Mesangial cell (primary cell): Measurements from ENCODE around the gene NPB. TPM values are rescaled to one million over a fixed set of nuclear protein-coding genes. Genes with fewer than 3 reads are reported as not detected.

Experiments used
- total RNA-seq: library from RNA; depleted of rRNA; stranded (reverse); fragments of >200 nt; gene quantifications from 2 replicates; pipeline ENCODE4 v1.2.3, GENCODE V29; 2015

Gene NPB
- total RNA-seq, result 3.6 and 5.2 TPM in 2 replicates

DNA sequence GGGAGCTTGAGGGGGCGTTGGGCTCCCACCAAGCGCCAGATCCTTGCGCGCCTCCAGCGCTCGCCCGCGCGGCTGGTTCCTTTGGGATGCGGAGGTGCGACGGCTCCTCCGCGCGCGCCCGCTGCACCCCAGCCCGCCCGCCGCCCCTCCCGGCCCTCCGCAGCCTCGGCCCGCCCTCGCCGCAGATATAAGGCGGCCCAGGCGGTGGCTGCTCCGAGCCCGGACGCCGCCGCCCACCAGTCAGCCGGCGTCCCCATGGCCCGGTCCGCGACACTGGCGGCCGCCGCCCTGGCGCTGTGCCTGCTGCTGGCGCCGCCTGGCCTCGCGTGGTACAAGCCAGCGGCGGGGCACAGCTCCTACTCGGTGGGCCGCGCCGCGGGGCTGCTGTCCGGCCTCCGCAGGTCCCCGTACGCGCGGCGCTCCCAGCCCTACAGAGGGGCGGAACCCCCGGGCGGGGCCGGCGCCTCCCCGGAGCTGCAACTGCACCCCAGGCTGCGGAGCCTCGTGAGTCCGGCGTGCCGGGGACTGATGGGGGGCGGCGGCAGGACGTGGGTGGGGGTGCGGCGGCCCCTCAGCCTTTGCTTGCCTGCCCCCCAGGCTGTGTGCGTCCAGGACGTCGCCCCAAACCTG lies at the start of gene NPB:
NPB (plus strand) TSS at position 216 of the 630 bp plus-strand sequence; CDS start at position 256, 40 bp downstream.

DNA sequence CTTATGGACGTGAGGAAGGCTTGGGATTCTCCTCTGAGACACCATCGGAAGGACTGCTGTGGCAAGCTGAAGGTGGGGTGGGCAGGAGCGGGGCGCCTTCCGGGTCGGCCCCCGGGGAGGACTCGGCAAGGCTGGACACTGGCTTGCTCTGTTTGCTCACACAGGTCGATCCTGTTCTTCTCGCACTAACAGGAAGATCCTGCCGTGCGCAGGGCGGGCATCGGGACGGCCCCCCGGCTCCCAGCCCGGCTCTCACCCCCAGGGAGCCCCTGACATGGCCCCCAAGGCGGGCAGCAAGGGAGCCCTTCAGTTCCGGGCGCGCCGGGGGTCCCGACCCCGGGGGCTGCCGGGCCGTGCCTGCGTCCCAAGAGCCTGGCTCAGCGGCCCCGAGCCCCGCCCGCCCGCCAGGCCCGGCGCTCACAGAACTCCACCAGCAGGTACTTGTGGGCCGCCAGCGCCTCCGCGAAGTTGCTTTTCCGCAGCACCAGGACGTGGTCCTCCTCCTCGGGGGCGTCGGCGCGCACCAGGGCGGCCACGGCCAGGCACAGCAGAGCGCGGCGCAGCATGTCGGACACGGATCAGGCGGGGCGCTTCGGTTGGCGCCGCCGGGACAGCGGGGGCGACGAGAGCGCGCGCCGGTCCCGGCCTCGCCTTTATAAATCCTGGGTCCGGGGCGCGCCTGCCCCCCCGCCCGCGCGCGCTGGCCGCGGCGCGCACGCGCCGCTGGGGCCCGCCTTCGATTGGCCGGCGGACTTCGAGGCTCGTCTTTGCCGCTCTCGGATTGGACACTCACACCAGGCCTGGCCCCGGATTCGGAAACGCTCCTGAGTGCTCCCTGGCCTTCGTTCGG lies 41.9 kb upstream of the NPB start, which contains the start of gene P4HB:
P4HB (minus strand) TSS at position 630 of the 850 bp plus-strand sequence; CDS start at position 566, 64 bp downstream.

DNA sequence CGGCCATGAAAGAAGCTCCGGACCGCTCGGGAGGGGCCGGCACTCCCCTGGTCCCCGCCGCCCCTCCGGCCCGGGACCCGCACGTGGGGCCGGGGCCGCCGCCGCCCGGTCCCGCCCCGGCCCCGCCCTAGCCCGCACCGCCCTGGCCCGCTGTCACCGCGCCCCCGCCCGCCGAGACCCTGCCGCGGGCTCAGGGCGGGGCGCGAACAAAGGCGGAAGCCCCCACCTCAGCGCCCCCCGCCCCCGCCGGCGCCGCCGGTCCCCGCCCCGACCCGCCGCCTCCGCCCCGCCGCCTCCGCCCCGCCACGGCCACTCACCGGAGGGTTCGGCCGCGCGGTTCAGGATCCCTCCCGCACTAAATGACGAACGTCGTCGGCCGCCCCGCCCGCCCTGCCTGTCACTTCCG lies 31.1 kb upstream of the NPB start, which contains the start of gene ARHGDIA:
ARHGDIA (minus strand) TSS at position 357 of the 406 bp plus-strand sequence. CDS start 1,407 bp downstream, outside the sequence.

DNA sequence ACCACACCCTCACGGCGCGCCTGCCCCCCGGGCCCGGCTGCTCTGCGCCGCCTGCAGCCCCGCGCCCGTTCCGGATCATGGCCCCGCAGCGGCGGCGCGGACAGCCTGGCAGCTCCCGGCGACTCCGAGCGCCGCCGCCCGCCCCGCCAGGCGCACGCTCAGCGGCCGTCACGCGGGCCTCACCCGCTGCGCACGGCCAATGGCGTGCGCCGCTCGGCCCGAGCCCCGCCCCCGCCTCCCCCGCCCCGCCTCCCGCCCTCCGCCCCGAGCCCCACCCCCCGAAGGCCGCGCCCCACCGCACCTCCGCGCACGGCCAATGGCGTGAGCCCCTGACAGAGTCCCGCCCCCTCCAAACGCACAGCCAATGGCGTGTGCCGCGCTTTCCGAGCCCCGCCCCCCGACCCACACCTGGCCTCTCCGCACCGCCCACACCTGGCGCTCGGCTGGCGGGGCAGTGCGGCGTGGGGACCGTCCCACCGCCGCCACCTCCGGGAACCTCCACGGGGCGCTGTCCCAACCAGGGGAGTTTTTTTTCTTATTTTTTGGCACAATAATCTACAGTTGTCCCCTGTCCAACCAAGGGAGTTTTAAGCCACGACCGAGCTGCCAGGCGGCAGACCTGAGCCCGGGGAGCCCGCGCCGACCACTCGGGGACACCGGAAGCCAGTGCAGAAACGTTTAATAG lies 9.4 kb downstream of the NPB start, which contains the start of gene PCYT2:
PCYT2 (minus strand) TSS at position 123 of the 685 bp plus-strand sequence; CDS start at position 79, 44 bp downstream.

DNA sequence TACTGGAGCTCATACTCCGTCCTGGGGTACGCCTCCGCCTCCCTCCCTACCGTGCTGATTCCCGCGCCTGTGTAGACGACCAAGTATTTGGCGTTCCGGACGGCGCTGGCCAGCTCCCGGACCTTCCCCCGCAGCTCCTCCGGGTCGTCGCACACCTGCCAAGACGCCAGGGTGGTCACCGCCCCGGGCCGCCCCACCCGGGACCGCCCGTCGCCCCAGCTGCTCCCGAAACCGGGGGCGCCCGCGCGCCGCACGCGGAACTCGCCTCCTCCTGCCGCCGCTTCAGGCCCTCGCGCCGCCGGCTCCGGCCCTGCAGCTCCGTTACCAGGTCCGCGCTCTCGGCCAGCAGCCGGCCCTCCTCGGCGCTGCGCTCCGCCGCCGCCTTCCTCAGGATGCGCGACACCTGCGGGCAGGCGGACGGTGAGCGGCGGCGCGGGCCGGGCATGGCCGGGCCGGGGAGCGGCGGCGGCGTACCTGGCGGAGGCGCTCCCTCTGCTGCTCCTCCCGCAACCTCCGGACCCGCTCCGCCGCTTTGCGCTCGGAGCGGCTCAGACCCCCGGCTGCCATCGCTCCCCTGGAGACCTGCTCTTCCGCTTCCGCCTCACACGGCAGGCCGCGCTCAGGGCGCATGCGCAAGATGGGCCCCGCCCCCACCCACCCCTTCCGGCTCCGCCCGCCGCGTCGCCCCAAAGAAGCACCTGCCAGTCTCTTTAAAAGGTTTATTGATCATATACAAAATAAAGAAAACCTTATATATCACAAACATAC lies 15.7 kb downstream of the NPB start, which contains the start of gene SIRT7:
SIRT7 (minus strand) TSS at position 612 of the 768 bp plus-strand sequence; CDS start at position 567, 45 bp downstream.

DNA sequence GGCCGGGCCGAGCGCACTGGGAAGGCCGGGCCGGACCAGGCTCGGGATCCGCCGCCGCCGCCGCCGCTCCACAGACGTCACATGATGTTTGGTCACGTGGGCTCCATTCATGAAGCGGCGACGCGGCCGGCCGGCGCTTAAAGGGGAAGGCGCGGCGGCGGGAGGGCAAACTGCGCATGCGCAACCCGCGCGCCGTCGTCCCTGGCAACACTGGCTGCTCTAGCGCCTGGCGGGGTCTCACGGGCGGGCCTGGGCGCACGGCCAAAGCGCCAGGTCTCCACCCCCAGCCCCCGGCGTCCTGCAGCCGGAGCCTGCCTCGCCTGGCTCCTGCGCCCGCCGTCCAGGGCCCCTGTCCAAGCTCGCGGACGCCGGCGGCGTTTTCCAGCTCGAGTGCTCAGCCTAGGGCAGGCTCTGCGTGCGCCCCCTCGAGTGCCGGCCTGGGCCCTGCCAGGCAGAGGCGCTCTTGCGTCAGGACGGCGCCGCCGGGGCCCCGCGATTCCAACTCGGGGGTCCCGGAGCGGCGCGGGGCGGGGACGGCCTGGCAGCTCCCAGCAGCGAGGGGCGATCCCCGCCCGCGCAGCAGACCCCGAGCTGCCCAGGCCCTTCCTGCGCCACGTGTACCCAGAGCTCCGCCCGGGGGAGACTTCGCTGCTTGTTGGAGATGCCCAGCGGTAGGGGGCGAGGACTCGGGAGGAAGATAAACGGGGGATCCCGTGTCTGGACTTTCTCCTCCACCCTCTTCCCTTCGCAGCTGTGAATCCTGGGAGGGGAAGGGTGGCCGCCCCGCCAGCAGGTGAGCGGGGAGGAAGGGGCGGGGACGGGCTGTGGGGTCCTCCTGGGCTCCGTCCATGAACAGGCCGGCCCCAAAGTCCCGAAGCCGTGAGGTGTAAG lies 25.9 kb downstream of the NPB start, which contains the start of gene MAFG:
MAFG (minus strand) TSS at position 83 of the 891 bp plus-strand sequence. CDS start 4,550 bp downstream, outside the sequence.

DNA sequence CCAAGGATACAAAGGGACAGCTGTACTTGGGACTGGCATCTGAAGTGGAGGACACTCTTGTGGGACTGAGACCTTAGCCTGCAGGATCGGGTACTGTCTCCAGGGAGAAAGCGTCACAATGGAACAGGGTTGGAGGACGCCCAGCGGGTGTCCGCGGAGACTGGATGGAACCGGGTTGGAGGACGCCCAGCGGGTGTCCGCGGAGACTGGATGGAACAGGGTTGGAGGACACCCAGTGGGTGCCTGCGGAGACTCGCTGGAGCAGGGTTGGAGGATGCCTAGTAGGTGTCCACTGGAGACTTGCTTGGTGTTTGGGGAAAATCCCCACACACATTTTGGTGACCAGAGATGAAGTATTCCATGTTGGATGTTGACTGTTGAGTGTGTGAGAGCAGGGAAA lies 45.2 kb downstream of the NPB start, which contains the start of gene MYADML2:
MYADML2 (minus strand) TSS at position 45 of the 400 bp plus-strand sequence. CDS start 5,492 bp downstream, outside the sequence.

Other genes with a start within 250 kb of the NPB start
- 0.65 and 6.6 TPM in 2 replicates for gene PDE6G, start 245.7 kb upstream of the NPB start, total RNA-seq
- 45.1 and 69.1 TPM in 2 replicates for gene OXLD1, start 235.6 kb upstream of the NPB start, total RNA-seq
- gene CCDC137, start 235.5 kb upstream of the NPB start, total RNA-seq, result 11.5 and 19.2 TPM in 2 replicates
- gene ARL16, start 218.4 kb upstream of the NPB start, total RNA-seq, result 38.7 and 53.8 TPM in 2 replicates
- gene HGS, start 218.2 kb upstream of the NPB start, total RNA-seq, result 126 and 158 TPM in 2 replicates
- gene MRPL12, start 198.9 kb upstream of the NPB start, total RNA-seq, result 86.6 and 220 TPM in 2 replicates
- 23.2 and 55.6 TPM in 2 replicates for gene SLC25A10, start 190.0 kb upstream of the NPB start, total RNA-seq
- gene GCGR, start 98.1 kb upstream of the NPB start, total RNA-seq, result 0.63 TPM in 1 of 2 replicates, not detected in the other
- gene MCRIP1, start 68.9 kb upstream of the NPB start, total RNA-seq, result 125 and 143 TPM in 2 replicates
- not detected in 2 replicates for gene PPP1R27, start 67.2 kb upstream of the NPB start, total RNA-seq
- 811 and 1,110 TPM in 2 replicates for gene P4HB, start 41.7 kb upstream of the NPB start, total RNA-seq
- gene ARHGDIA, start 30.9 kb upstream of the NPB start, total RNA-seq, result 386 and 596 TPM in 2 replicates
- gene ALYREF, start 10.7 kb upstream of the NPB start, total RNA-seq, result 102 and 252 TPM in 2 replicates
- 147 and 222 TPM in 2 replicates for gene ANAPC11, start 10.5 kb upstream of the NPB start, total RNA-seq
- gene PCYT2, start 9.2 kb downstream of the NPB start, total RNA-seq, result 40.7 and 71.9 TPM in 2 replicates
- gene SIRT7, start 15.9 kb downstream of the NPB start, total RNA-seq, result 15.2 and 18.5 TPM in 2 replicates
- gene MAFG, start 25.5 kb downstream of the NPB start, total RNA-seq, result 14.3 and 18.4 TPM in 2 replicates
- gene PYCR1, start 35.1 kb downstream of the NPB start, total RNA-seq, result 104 and 162 TPM in 2 replicates
- gene MYADML2, start 45.0 kb downstream of the NPB start, total RNA-seq, result not detected in 2 replicates
- 0.38 TPM in 1 of 2 replicates, not detected in the other for gene NOTUM, start 58.9 kb downstream of the NPB start, total RNA-seq
- gene ASPSCR1, start 75.4 kb downstream of the NPB start, total RNA-seq, result 25.1 and 30.4 TPM in 2 replicates
- 33.2 and 170 TPM in 2 replicates for gene CENPX, start 120.6 kb downstream of the NPB start, total RNA-seq
- gene LRRC45, start 121.1 kb downstream of the NPB start, total RNA-seq, result 17.0 and 33.1 TPM in 2 replicates
- gene RAC3, start 129.4 kb downstream of the NPB start, total RNA-seq, result 66.7 and 82.3 TPM in 2 replicates
- 105 and 113 TPM in 2 replicates for gene DCXR, start 135.5 kb downstream of the NPB start, total RNA-seq
- gene RFNG, start 149.6 kb downstream of the NPB start, total RNA-seq, result 61.9 and 89.5 TPM in 2 replicates
- gene GPS1, start 149.7 kb downstream of the NPB start, total RNA-seq, result 149 and 212 TPM in 2 replicates
- gene DUS1L, start 163.6 kb downstream of the NPB start, total RNA-seq, result 74.9 and 101 TPM in 2 replicates
- gene FASN, start 196.0 kb downstream of the NPB start, total RNA-seq, result 229 and 345 TPM in 2 replicates